Measurements from ENCODE around the gene ATR. TPM values are rescaled to one million over a fixed set of nuclear protein-coding genes. Genes with fewer than 3 reads are reported as not detected.
A peak's percentile ranks its signal among the peaks of the same experiment; 100 is the strongest.
"Not testable (repeated sequence)": the region's sequence is repeated elsewhere in the genome, so short reads cannot be mapped to it uniquely, and the experiment has no call there.

Gene ATR
- total and polyA plus RNA-seq, 11 donors, result 5.4 to 17.0 (median 11.0) TPM

GRCh38 chr3:142447301-142447851 lies 131.2 kb downstream of the ATR start:
- WGBS, 4 donors, result 0 to 1% (median 0%) methylated on average over 30 to 35 of the region's 35 CpGs
- H3K27me3 ChIP-seq, result no peaks in the 10 kb centered on the region
- DNase-seq (peak in 4 of 5 donors; percentile 29 to 70 (median 42)), ATAC-seq (peak; percentile 21 to 66 (median 42))
- intact Hi-C loops (cut with DNase I), result loop anchor here in 1 of 10 donors (10.0 kb wide), 1 partner anchor 557 kb away; the partner anchor contains the start of gene U2SURP
- peak overlapping the region; percentile 80 to 98 (median 94) for H3K27ac ChIP-seq
- peaks cover 0 to 20% (median 8%) of the 10 kb centered on the region in 9 donors for H3K36me3 ChIP-seq
- TF ChIP-seq CTCF (IDR thresholded peaks at IDR 0.05) (no peak), POLR2A (IDR thresholded peaks at IDR 0.05) (no peak)
- H3K4me1 ChIP-seq, result peaks cover 0 to 44% (median 31%) of the 10 kb centered on the region in 12 donors
- no peaks in the 10 kb centered on the region for H3K9me3 ChIP-seq
- peak overlapping the region; percentile 53 to 98 (median 82) for H3K4me3 ChIP-seq

GRCh38 chr3:142445816-142446254 lies 132.7 kb downstream of the ATR start:
- Histone ChIP-seq H3K27ac (peak overlapping the region in 2 of 12 donors; percentile 94 to 96), H3K27me3 (no peaks in the 10 kb centered on the region), H3K9me3 (no peaks in the 10 kb centered on the region), H3K36me3 (peaks cover 0 to 5% (median 0%) of the 10 kb centered on the region in 9 donors), H3K4me1 (peaks cover 0 to 50% (median 31%) of the 10 kb centered on the region in 12 donors), H3K4me3 (peak overlapping the region in 8 of 12 donors; percentile 78 to 98 (median 82))
- intact Hi-C loops (cut with DNase I), result loop anchor here in 1 of 10 donors (10.0 kb wide), 1 partner anchor 559 kb away; the partner anchor contains the start of gene U2SURP
- ATAC-seq (no peak), DNase-seq (no peak)
- WGBS, 4 donors, result 75 to 80% (median 79%) methylated on average over 6 of the region's 6 CpGs
- TF ChIP-seq CTCF (IDR thresholded peaks at IDR 0.05) (no peak), POLR2A (IDR thresholded peaks at IDR 0.05) (no peak)

GRCh38 chr3:142444343-142444742 lies 134.2 kb downstream of the ATR start:
- no peak overlapping the region for H3K4me3 ChIP-seq
- H3K27me3 ChIP-seq, result no peaks in the 10 kb centered on the region
- DNase-seq (no peak), ATAC-seq (no peak)
- H3K4me1 ChIP-seq, result peaks cover 0 to 50% (median 31%) of the 10 kb centered on the region in 12 donors
- no peak overlapping the region for H3K27ac ChIP-seq
- H3K9me3 ChIP-seq, result no peaks in the 10 kb centered on the region
- WGBS, 4 donors, result 95 to 97% (median 96%) methylated on average over 11 of the region's 11 CpGs
- no peaks in the 10 kb centered on the region for H3K36me3 ChIP-seq
- TF ChIP-seq POLR2A (IDR thresholded peaks at IDR 0.05), result no peak
- no peak for TF ChIP-seq CTCF (IDR thresholded peaks at IDR 0.05)
- intact Hi-C loops (cut with DNase I), result loop anchor here in 1 of 10 donors (10.0 kb wide), 1 partner anchor 560 kb away; the partner anchor contains the start of gene U2SURP

GRCh38 chr3:142443060-142443459 lies 135.5 kb downstream of the ATR start:
- not testable (repeated sequence) for H3K27ac ChIP-seq, H3K4me3 ChIP-seq, H3K36me3 ChIP-seq, ATAC-seq, H3K9me3 ChIP-seq, DNase-seq, H3K27me3 ChIP-seq
- intact Hi-C loops (cut with DNase I), result loop anchor here in 1 of 10 donors (10.0 kb wide), 1 partner anchor 562 kb away; the partner anchor contains the start of gene U2SURP
- 95 to 97% (median 97%) methylated on average over 12 of the region's 12 CpGs for WGBS, 4 donors
- peaks cover 0 to 47% (median 29%) of the 10 kb centered on the region in 12 donors for H3K4me1 ChIP-seq

GRCh38 chr3:142439499-142440220 lies 138.9 kb downstream of the ATR start:
- not testable (repeated sequence) for H3K9me3 ChIP-seq, H3K27me3 ChIP-seq, H3K4me3 ChIP-seq, DNase-seq, H3K27ac ChIP-seq, ATAC-seq
- 90 to 94% (median 92%) methylated on average over 15 of the region's 15 CpGs for WGBS, 4 donors
- Histone ChIP-seq H3K36me3 (peaks cover 0 to 14% (median 0%) of the 10 kb centered on the region in 9 donors), H3K4me1 (peaks cover 0 to 23% (median 11%) of the 10 kb centered on the region in 12 donors)
- intact Hi-C loops (cut with DNase I), result loop anchor here in 1 of 10 donors (10.0 kb wide), 1 partner anchor 565 kb away; the partner anchor contains the start of gene U2SURP

- intact Hi-C loops (cut with DNase I); DNase-seq; H3K27ac ChIP-seq; ATAC-seq; H3K9me3 ChIP-seq; H3K27me3 ChIP-seq; H3K4me3 ChIP-seq: not testable (repeated sequence)
- 94 to 98% (median 97%) methylated on average over 11 of the region's 11 CpGs for WGBS, 4 donors
- H3K36me3 ChIP-seq, result peaks cover 0 to 18% (median 2%) of the 10 kb centered on the region in 9 donors
- H3K4me1 ChIP-seq, result peaks cover 0 to 16% (median 2%) of the 10 kb centered on the region in 12 donors
Measured at GRCh38 chr3:142438096-142438495, 140.4 kb downstream of the ATR start.

All from heart left ventricle (tissue), 16 donors.